Pancreas (tissue), 10 donors: ENCODE measurements around the gene ZNRF2. TPM values are rescaled to one million over a fixed set of nuclear protein-coding genes. Genes with fewer than 3 reads are reported as not detected.
A peak's percentile ranks its signal among the peaks of the same experiment; 100 is the strongest.

ENCODE experiments used
- ATAC-seq, 4 donors: fragments of 200-7000 bp; cut with Tn5 transposase; one replicate each; pipeline versions ENCODE4 v1.8.0 to v1.9.1; 2020; ENCODE audit warnings: mild to moderate bottlenecking in 4 of 4, moderate library complexity in 4 of 4
- DNase-seq, 6 donors: peaks; one replicate each; pipeline ENCODE4 v3.0.0-alpha.2; 2020
- FAIRE-seq: peaks from 2 replicates; lab custom pipeline; 2012; peaks lifted over from hg19 to GRCh38; lab: Jason Lieb, UNC
- H3K27ac ChIP-seq, 4 donors: fragments of 200-600 bp; sonication (generic); 1 replicate in 3 of 4; 2 replicates in 1 of 4; pipeline versions ENCODE4 v1.5.0 to v1.8.0; 2020
- H3K27me3 ChIP-seq, 4 donors: fragments of 200-600 bp; one replicate each; pipeline ENCODE4 v1.8.0; 2021
- H3K36me3 ChIP-seq, 3 donors: fragments of 200-600 bp; sonication (generic) in 1 of 3; one replicate each; pipeline versions ENCODE4 v1.5.0 to v1.8.0; 2020 to 2021
- H3K4me1 ChIP-seq, 3 donors: fragments of 200-600 bp; one replicate each; pipeline ENCODE4 v1.8.0; 2021
- H3K4me3 ChIP-seq, 4 donors: fragments of 200-600 bp; sonication (generic) in 2 of 4; one replicate each; pipeline versions ENCODE4 v1.5.0 to v1.8.0; 2020 to 2021
- H3K9me3 ChIP-seq, 4 donors: fragments of 200-600 bp; one replicate each; pipeline ENCODE4 v1.8.0; 2021
- CTCF ChIP-seq, 4 donors: fragments of 200-600 bp; sonication (generic) in 3 of 4; IDR thresholded peaks; one replicate each; pipeline versions ENCODE4 v1.5.0 to v1.8.0; 2021; ENCODE audit warnings: antibody characterized with exemption in 4 of 4
- WGBS, 2 donors: extraction: QIAGEN DNeasy Blood & Tissue Kit; methylation state at CpG; one replicate each; pipeline ENCODE4 v1.1.7; 2013; 5-methylcytosine and 5-hydroxymethylcytosine counted together
- intact Hi-C, 3 donors: fragments of 100-400 bp; cut with DNase I; formaldehyde crosslinking; loops; one replicate each; pipeline versions ENCODE4 v1.11.1 to v1.14.2; 2022
- polyA plus RNA-seq, 2 donors: library from polyadenylated mRNA; stranded (reverse); fragments of 200-250 nt; gene quantifications; one replicate each; pipeline ENCODE4 v1.2.3, GENCODE V29; 2013
- total RNA-seq, 6 donors: library from RNA; stranded (reverse); fragmentation: NEBNext Ultra II Directional in 4 of 6; extraction: Animal tissue kit (Norgen Biotek cat#: 25700) in 4 of 6; gene quantifications; one replicate each; pipeline versions ENCODE4 v1.2.1 to v1.2.4, GENCODE V29; 2021 to 2023
- donor health status: healthy with polysubstance abuse.
- donor health status: DM: no; HTN: no; CAD: no; lungs with moderate emphysema.
- donor health status: DM: no; HTN: no; CAD: no.
- donor health status: control.
- donor health status: control.
- donor health status: Bipolar disorder and iron deficiency.
- donor health status: DM: yes; HTN: yes; CAD: no.
- donor health status: DM: no; HTN: no; CAD: no.
- donor health status: DM: no; HTN: no; CAD: no.
- donor health status: DM: yes; HTN: yes; CAD: no.

Gene ZNRF2
- total and polyA plus RNA-seq, 8 donors = 4.9 to 17.1 (median 11.2) TPM

- 85 to 91% methylated on average over 6 of the region's 6 CpGs for WGBS, 2 donors
These were observed 15.8 kb upstream of the ZNRF2 start for GRCh38 chr7:30268586-30268985.

GRCh38 chr7:30269490-30269889 is 14.9 kb upstream of the ZNRF2 start:
- intact Hi-C loops = no loop called here
- no peak for TF ChIP-seq CTCF (IDR thresholded peaks at IDR 0.05)
- H3K9me3 ChIP-seq = no peaks in the 10 kb centered on the region
- no peaks in the 10 kb centered on the region for H3K27me3 ChIP-seq
- H3K36me3 ChIP-seq = no peaks in the 10 kb centered on the region
- WGBS, 2 donors = 48 to 62% methylated on average over 2 of the region's 2 CpGs
- FAIRE-seq (no peak), ATAC-seq (peak in 1 of 4 donors; percentile 25), DNase-seq (no peak)
- H3K27ac ChIP-seq = no peak overlapping the region
- no peaks in the 10 kb centered on the region for H3K4me1 ChIP-seq
- H3K4me3 ChIP-seq = no peak overlapping the region

More at GRCh38 chr7:30268586-30268985, 15.8 kb upstream of the ZNRF2 start:
- Histone ChIP-seq H3K4me1 (no peaks in the 10 kb centered on the region), H3K4me3 (no peak overlapping the region), H3K9me3 (no peaks in the 10 kb centered on the region), H3K27ac (no peak overlapping the region), H3K36me3 (no peaks in the 10 kb centered on the region), H3K27me3 (no peaks in the 10 kb centered on the region)
- DNase-seq (no peak), ATAC-seq (no peak), FAIRE-seq (no peak)
- TF ChIP-seq CTCF (IDR thresholded peaks at IDR 0.05) = no peak
- intact Hi-C loops = no loop called here

GRCh38 chr7:30270921-30271320 is 13.5 kb upstream of the ZNRF2 start:
- 85 to 93% methylated on average over 4 of the region's 4 CpGs for WGBS, 2 donors
- ATAC-seq (no peak), FAIRE-seq (no peak), DNase-seq (no peak)
- Histone ChIP-seq H3K36me3 (no peaks in the 10 kb centered on the region), H3K27ac (no peak overlapping the region), H3K27me3 (no peaks in the 10 kb centered on the region), H3K9me3 (no peaks in the 10 kb centered on the region), H3K4me1 (no peaks in the 10 kb centered on the region), H3K4me3 (no peak overlapping the region)
- intact Hi-C loops = loop anchor here in 1 of 3 donors (10.0 kb wide), 1 partner anchor 106 kb away; no protein-coding TSS in a partner anchor
- no peak for TF ChIP-seq CTCF (IDR thresholded peaks at IDR 0.05)

GRCh38 chr7:30272126-30272525 is 12.3 kb upstream of the ZNRF2 start:
- ATAC-seq (no peak), FAIRE-seq (no peak), DNase-seq (no peak)
- H3K27me3 ChIP-seq = no peaks in the 10 kb centered on the region
- no peaks in the 10 kb centered on the region for H3K36me3 ChIP-seq
- no peaks in the 10 kb centered on the region for H3K4me1 ChIP-seq
- no peaks in the 10 kb centered on the region for H3K9me3 ChIP-seq
- H3K4me3 ChIP-seq = no peak overlapping the region
- TF ChIP-seq CTCF (IDR thresholded peaks at IDR 0.05) = no peak
- H3K27ac ChIP-seq = no peak overlapping the region
- 71 to 80% methylated on average over 2 of the region's 2 CpGs for WGBS, 2 donors
- intact Hi-C loops = loop anchor here in 1 of 3 donors (10.0 kb wide), 1 partner anchor 107 kb away; no protein-coding TSS in a partner anchor

- no peak overlapping the region for H3K27ac ChIP-seq
- FAIRE-seq (no peak), DNase-seq (no peak), ATAC-seq (no peak)
- TF ChIP-seq CTCF (IDR thresholded peaks at IDR 0.05) = no peak
- H3K27me3 ChIP-seq = no peaks in the 10 kb centered on the region
- WGBS, 2 donors = 56% methylated on average over 2 of the region's 2 CpGs
- H3K36me3 ChIP-seq = no peaks in the 10 kb centered on the region
- H3K4me3 ChIP-seq = no peak overlapping the region
- intact Hi-C loops = loop anchor here in 1 of 3 donors (10.0 kb wide), 1 partner anchor 109 kb away; no protein-coding TSS in a partner anchor
- no peaks in the 10 kb centered on the region for H3K9me3 ChIP-seq
- peaks cover 0 to 3% (median 0%) of the 10 kb centered on the region in 3 donors for H3K4me1 ChIP-seq
These were observed 10.8 kb upstream of the ZNRF2 start for GRCh38 chr7:30273552-30273951.
